PFSK-1 (cell line): ENCODE results near the gene TICAM1.

Experiments
- FOXP2 ChIP-seq: optimal IDR thresholded peaks from 2 replicates; pipeline ENCODE3; 2011; ENCODE audit warnings: borderline replicate concordance, control low read depth, inconsistent platforms; ENCODE audit not compliant: insufficient read depth; ENCODE audit errors: extremely low read length, extremely low read depth
- POLR2AphosphoS5 ChIP-seq: IDR thresholded peaks from 2 replicates; pipeline ENCODE4 v1.6.1; 2012; ENCODE audit warnings: low read depth, mild to moderate bottlenecking, control low read depth, low read length, moderate library complexity
- SIN3A ChIP-seq: IDR thresholded peaks from 2 replicates; pipeline ENCODE4 v1.6.1; 2012; ENCODE audit warnings: mild to moderate bottlenecking, low read length, moderate library complexity, borderline replicate concordance; ENCODE audit not compliant: insufficient read depth
- TAF1 ChIP-seq: IDR thresholded peaks from 2 replicates; pipeline ENCODE4 v1.6.1; 2012; ENCODE audit warnings: low read length, control low read depth, borderline replicate concordance; ENCODE audit not compliant: insufficient read depth
- TF ChIP-seq, protein P1 (sequence below), 2 experiments: IDR thresholded peaks; 2 replicates each; pipeline versions ENCODE4 v1.6.1 to v1.8.0; 2011 to 2012; ENCODE audit warnings: low read depth in 2 of 2, low read length in 2 of 2, control low read depth in 1 of 2, inconsistent platforms in 1 of 2, mild to moderate bottlenecking in 1 of 2, moderate library complexity in 1 of 2; ENCODE audit not compliant: insufficient read depth in 1 of 2

Gene TICAM1

DNA sequence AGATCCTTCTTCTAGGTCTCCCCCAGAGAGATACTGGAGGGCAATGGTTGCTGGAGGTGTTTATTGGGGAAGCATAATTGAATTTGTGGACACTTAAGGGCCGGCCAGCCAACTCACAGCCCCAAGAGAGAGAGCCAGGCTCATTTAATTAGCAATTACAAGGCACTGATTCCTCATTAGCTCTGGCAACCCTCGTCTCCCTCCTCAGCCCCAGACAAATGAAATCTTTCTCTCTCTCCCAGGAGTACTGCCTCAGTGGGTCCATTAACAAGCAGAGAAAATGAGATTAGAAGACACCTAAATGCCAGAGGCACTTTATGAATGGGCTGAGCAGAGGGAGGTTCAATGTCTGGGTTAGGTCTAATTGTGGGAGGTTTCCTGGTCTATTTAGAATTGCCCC lies 58.9 kb downstream of the TICAM1 start:
- no peak for TF ChIP-seq SIN3A
- no peak for TF ChIP-seq TAF1
- no peak for TF ChIP-seq POLR2AphosphoS5
- TF ChIP-seq, protein P1, sequence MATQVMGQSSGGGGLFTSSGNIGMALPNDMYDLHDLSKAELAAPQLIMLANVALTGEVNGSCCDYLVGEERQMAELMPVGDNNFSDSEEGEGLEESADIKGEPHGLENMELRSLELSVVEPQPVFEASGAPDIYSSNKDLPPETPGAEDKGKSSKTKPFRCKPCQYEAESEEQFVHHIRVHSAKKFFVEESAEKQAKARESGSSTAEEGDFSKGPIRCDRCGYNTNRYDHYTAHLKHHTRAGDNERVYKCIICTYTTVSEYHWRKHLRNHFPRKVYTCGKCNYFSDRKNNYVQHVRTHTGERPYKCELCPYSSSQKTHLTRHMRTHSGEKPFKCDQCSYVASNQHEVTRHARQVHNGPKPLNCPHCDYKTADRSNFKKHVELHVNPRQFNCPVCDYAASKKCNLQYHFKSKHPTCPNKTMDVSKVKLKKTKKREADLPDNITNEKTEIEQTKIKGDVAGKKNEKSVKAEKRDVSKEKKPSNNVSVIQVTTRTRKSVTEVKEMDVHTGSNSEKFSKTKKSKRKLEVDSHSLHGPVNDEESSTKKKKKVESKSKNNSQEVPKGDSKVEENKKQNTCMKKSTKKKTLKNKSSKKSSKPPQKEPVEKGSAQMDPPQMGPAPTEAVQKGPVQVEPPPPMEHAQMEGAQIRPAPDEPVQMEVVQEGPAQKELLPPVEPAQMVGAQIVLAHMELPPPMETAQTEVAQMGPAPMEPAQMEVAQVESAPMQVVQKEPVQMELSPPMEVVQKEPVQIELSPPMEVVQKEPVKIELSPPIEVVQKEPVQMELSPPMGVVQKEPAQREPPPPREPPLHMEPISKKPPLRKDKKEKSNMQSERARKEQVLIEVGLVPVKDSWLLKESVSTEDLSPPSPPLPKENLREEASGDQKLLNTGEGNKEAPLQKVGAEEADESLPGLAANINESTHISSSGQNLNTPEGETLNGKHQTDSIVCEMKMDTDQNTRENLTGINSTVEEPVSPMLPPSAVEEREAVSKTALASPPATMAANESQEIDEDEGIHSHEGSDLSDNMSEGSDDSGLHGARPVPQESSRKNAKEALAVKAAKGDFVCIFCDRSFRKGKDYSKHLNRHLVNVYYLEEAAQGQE (IDR thresholded peaks at IDR 0.05; ENCODE audit: insufficient read depth in 1 of 2, low read depth in 2 of 2, low read length in 2 of 2) = no peak; a peak in 1 of 4 replicates
- TF ChIP-seq FOXP2 = no peak

DNA sequence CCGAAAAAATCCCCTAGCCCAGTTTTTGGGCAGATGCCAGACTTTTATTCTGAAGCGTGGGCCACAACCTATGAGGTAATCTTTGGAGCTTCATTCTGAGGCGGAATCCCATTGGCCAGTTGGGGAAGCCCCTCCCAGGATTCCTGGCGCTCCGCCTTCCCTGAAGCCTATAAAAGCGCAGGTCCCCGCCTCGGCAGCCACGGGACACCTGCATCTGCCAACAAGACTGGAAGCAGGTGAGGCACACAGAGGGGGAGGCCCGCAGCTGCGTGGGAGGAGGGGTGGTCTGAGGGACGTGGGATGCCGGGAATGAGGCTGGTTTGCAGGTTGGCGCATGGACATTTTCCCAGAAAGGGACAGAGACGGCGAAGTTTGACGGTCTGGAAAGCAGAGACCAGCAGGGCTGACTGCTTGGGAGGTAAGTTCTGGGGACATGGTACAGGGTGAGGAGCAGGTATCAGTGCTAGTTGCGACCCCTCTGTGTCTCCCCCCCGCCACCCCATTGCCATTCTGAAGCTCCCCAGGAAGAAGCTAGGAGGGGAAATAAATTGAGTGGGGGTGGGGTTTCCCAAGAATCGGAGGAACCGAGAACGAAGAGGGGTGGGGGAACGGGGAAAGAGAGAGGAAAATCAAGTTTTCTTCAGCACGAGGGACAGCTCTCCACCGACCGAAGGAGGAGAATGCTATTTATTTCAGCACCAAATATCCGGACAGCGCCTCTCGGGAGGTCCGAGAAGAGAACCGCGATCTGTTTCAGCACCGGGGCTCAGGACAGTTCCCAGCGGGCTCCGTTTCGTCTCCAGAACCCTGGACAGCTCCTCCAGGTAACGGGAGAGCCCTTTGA lies 62.4 kb downstream of the TICAM1 start:
- TF ChIP-seq, protein P1 (IDR thresholded peaks at IDR 0.05; ENCODE audit: insufficient read depth in 1 of 2, low read depth in 2 of 2, low read length in 2 of 2) = peak; percentile 99 to 100
- TF ChIP-seq POLR2AphosphoS5 = no peak
- TF ChIP-seq TAF1 = peak; percentile 53; the same call in 1 of the 2 replicates
- no peak for TF ChIP-seq FOXP2
- TF ChIP-seq SIN3A = peak; percentile 100
